Activated CD8-positive, alpha-beta memory T cell treated with anti-CD3 and anti-CD28 coated beads for 4 hours (primary cell): ENCODE measurements around the gene FBXW8.

Source experiments
- DNase-seq, 2 donors: peaks; one replicate each; pipeline ENCODE4 v3.0.0-alpha.2; 2020; ENCODE audit warnings: low read depth in 2 of 2

Gene FBXW8

GRCh38 chr12:116926283-116927243 is 15.8 kb downstream of the FBXW8 start:
- no peak for DNase-seq

DNA sequence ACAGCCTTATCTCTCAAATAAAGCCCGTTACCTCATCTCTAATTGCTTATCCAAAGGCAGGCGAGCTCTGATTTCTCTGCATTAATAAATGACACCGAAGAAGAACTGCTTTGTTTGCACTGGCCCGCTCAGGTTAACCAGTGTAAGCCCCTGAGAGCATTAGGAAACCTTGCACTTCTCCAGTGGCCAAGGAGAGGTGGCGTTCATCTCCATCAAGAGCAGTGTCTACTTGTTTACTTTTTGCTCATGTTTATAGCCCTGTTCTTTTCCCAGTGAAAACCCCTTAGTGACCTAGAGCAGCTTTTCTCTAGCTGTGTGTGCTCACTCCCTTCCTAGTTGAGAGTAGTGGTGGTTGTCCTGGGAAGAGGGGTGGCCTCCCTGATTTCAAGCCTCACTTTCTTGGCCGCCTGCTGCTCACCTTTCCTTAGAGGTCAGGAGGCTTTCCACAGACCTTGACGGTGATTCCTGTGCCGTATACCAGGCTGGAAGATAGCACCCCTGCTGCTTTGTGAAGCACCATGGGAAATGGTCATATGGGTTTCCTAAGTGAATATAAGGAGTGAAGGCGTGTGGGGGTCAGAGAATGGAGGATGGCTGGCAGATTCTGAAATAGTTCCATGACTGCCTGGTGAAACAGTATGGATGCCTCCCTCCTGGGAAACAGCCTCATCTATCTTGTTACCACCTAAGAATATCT is 16.6 kb downstream of the FBXW8 start:
- no peak for DNase-seq

DNA sequence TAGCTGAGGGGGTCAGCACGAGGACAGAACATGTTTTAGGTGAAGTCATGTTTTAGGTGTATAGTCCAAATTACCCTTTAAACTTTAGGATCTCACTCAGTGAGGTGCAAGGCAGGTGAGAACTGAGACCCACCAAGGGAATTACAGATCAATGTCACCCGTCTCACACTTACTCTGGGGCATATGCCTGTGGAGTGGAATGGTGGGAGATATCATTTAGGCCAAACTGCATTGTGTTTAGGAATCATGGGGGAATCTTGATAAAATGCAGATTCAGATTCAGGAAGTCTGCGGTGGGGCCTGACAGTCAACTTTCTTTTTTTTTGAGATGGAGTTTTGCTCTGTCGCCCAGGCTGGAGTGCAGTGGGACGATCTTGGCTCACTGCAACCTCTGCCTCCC is 17.8 kb downstream of the FBXW8 start:
- DNase-seq: no peak

- DNase-seq: no peak
Observed at GRCh38 chr12:116929885-116930284, 19.1 kb downstream of the FBXW8 start.

DNA sequence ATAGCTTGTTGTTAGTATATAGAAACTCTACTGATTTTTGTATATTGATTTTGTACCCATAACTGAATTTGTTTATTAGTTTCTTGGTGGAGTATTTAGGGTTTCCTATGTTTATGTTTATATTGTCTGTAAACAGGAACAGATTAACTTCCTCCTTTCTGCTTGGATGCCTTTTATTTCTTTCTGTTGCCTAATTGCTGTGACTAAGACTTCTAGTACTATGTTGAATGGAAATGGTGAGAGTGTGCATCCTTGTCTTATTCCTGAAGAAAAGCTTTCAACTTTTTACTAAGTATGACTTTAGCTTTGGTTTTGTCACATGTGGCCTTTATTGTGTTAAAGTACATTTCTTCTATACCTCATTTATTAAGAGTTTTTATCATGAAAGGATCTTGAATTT is 20.9 kb downstream of the FBXW8 start:
- DNase-seq: no peak

- DNase-seq: no peak
Observed at GRCh38 chr12:116933091-116933490, 22.3 kb downstream of the FBXW8 start.

DNA sequence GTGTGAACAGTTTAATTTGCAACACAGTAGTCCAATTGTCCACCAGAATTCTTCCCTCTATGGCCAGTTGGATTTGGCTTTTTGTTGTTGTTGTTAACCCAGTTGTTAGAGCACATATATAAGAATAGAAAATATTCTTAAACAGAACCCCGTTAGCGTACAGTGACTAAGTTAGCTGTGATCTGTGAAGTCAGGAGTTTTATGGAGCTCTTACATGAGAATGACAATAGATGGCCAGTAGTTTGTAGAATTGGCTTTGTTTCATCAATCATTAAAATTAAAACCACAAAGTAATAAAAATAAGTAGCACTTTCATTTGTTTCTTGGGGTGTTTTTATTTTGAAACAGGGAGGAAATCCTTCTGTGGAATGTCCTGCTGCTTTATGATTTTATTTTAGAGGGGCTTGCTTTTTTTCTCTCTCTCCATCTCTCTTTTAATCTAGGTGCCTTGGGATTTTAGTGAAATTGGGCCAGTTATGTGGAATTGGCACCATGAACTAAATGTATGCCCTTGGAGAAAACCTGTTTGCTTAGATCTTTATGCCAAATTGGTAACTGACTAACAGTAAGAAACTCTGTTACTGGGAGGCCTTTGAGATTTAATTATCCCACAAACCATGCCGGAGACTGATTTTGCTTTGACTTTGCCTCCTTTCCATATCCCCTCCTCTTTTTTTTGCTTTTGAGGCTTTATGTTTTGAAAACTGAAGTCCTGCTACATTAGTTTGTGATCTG is 22.9 kb downstream of the FBXW8 start:
- DNase-seq: no peak

- DNase-seq: no peak
Observed at GRCh38 chr12:116934908-116935705, 24.4 kb downstream of the FBXW8 start.

DNA sequence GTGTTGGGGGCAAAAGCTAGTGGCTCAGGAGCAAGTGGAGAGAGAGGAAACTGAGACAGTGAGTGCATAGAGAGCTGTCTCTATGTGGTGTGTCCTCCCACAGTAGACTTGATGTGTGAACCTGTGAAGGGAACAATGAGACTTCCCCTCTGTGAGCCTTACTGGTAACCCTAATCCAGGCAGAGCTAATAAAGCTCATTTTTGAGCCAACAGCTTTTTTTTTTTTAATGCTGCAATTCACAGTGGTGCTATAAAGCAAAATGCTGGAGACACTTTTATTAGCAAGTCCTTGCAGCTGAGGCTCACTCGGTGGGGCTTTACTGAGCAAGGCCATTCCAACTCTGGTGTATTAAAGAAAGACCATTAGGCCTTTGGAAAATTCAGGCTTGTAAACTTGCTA is 26.9 kb downstream of the FBXW8 start:
- DNase-seq: no peak

- no peak for DNase-seq
Observed at GRCh38 chr12:116939734-116940133, 29.0 kb downstream of the FBXW8 start.

DNA sequence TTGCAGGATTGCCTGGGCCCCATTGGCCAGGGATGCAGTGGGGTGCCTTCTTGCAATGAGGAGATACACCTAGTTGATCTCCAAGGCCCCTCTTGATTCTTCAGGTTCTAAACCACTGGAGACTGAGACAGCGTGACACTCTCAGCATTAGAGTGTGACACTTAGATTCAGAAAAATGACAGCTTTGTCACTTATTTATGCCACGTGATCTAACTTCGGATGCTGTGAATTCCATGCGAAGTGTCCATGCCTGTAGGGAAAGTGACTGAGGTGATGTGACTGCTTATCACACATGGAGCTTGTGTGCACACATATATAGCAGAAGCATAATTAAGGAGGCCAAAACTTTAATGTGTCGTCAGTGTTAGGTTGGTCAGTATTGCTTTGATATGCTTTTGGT is 30.4 kb downstream of the FBXW8 start:
- DNase-seq: no peak

DNA sequence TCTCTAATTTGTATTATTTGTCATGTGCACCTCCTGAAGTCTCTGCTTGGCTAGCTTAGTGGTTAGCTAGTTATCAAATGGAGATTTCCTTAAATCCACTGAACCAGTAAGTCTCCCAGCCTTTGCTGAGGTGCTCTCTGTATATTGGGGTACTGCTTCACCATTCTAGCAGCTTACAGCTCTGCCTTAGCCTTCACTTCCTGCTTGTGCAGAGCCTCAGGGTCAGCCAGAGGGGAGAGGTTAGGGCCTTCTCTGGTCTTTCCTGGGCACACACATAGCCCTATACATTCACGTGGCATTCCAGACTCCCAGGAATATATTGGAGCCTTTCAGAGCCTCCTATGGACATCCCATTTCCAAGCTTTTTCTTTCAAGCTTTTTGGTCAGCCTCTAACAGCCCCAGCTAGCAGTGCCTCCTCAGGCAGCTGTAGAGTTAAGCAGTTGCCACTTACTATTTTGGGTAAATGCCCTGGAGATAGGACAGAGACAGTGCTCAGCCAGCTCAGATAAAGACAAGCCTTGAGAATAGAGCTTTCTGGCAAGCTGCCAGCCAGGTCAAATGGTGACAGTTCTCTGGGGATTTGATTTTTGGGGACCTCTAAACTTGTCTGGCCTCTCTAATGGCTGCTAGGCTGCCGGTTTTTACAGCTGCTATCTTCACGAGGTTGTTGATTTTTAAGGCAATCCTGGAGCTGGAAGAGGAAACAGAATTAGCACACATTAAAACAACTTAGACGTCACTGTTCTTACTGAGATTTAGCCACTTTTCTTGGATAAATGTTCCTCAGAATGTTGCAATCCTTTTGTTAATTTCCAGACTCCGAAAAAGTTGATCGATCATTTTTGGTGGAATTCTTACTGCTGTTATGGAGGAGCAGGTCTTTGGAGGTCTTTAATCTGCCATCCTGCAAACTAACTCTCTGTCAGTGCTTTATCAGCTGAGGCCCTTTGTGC is 32.9 kb downstream of the FBXW8 start:
- no peak for DNase-seq

GRCh38 chr12:116945886-116946550 is 35.3 kb downstream of the FBXW8 start:
- DNase-seq: no peak

DNA sequence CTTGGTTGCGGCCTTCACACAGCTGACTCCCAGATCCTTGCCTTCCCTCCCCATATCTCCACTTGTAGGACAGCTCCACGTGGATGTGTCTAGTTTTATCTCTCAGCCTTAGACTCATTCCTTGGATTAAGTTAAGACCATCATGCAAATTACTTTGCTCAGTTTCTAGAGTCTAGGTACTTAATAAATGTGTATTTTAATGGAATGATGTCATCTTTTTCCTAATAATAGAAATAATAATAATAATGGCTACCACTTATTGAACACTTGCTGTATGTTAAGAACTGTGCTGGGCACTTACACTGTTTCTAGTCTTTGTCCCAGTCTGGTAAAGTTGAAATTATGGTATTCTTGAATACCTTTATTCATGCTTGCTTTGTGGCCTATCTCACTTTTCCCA is 37.5 kb downstream of the FBXW8 start:
- DNase-seq: no peak

DNA sequence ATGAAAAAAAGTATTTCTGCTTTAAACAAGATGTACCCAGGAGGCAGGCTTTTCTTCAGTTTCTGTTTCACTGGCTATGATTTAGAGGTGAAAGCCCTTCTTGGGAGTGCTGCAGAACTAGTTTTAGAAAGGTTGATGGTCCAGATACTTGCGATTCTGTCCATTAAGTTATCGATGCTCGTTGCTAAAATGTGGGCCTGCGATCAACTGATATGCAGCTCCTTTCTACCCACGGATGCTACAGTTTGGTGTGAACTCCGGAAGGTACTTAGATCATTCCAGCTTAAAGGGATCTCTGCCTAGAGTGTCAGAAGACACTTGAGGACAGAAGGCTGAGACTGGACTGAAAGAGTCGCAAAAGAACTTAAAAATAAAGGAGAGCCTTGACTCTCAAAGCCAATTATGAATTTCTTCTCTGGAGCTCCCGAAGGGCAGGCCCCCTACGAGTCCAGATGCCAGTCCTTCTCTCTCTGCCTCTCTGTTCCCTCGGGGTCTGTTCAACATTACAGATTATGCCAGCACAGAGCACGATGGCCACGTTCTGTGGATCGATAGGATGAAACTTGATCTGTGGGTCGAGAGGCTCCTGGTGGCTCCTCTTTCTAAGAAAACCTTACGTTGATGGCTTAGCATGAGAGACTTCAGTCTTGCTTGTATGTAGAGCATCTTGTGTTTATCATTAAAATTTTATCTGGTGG is 40.0 kb downstream of the FBXW8 start:
- no peak for DNase-seq

GRCh38 chr12:116954710-116955381 is 44.1 kb downstream of the FBXW8 start:
- no peak for DNase-seq

DNA sequence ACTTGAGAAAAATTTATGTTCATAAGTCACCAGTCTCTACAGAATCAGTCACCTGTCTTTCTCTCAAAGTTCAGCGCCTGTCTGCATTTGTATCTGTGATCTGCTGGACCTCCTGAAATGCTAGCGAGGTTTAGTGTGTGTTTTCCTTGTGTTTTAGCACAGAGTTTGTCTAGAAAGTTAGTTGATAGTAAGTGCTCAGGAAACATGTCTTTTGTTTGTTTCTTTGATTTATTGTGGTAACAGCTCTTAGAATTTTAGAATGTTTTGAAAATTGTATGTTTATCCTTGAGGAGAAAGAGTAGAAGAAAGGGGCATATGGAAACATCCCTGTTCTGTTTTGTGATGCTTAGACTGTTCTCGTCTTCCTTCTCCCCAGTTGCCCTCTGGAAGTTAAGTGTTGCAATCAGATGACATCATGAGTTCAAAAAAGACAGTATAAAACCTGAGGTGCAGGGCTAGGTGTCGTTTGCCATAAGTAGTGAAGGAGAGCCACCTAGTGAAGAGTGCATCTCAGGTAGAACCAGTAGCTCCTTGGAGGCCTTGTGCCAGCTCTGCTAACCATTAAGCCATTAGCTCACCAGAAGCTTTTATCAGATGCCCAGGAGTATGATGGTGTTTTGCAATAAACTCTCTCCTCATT is 44.8 kb downstream of the FBXW8 start:
- DNase-seq: no peak
